SK-N-MC (cell line): ENCODE results near the gene GLI3.

Experiments
- EZH2 ChIP-seq: fragments of 200-600 bp; sonication (generic); IDR thresholded peaks from one replicate; pipeline ENCODE4 v1.6.1; 2017; ENCODE audit warnings: antibody characterized with exemption
- POLR2AphosphoS5 ChIP-seq: IDR thresholded peaks from 2 replicates; pipeline ENCODE4 v1.6.1; 2012; ENCODE audit warnings: mild to moderate bottlenecking, low read depth, low read length, borderline replicate concordance

DNA sequence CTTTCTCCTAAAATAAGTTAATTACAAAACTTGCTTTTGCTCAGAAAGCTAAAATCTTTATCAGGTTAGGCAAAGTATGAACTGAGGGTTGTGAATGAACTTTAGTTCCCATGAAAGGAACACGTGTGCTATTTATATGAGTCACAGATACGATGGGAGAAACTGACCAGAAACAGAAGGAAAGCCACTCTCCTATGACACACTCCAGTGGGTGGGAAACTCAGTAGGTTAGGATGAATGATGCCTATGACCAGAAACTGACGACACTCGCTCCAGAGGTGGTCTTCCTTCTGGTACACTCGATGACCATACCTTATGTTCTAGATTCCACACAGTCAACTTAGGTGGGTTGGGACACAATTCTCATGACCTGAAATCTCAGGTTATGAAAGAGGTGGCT, 318.4 kb downstream of the GLI3 start:
- TF ChIP-seq EZH2, result no peak
- no peak for TF ChIP-seq POLR2AphosphoS5
